ENCODE data around the gene RAB44. TPM values are rescaled to one million over a fixed set of nuclear protein-coding genes. Genes with fewer than 3 reads are reported as not detected.

The RAB44 gene
- total and polyA plus RNA-seq, 2 of the 13 experiments (the other 11 are each of a cell fraction or from before 2014, with no cell fraction given), result not detected

GRCh38 chr6:36666826-36667591 is 30.6 kb upstream of the RAB44 start (continued):
- TF ChIP-seq HIVEP1 (CRISPR knock-in tag; IDR thresholded peaks at IDR 0.05) (peak; percentile 90; the same call in 1 of the 2 replicates), ATAD3A (CRISPR knock-in tag; IDR thresholded peaks at IDR 0.05) (no peak), ATF6 (CRISPR knock-in tag; conservative IDR thresholded peaks at IDR 0.05) (no peak), DBP (CRISPR knock-in tag; IDR thresholded peaks at IDR 0.05; ENCODE audit: not compliant biosample characterization) (no peak), HMGA1 (CRISPR knock-in tag; conservative IDR thresholded peaks at IDR 0.05) (no peak), GTF3A (CRISPR knock-in tag; conservative IDR thresholded peaks at IDR 0.05) (no peak), ZNF367 (CRISPR knock-in tag; IDR thresholded peaks at IDR 0.05; ENCODE audit: borderline replicate concordance) (no peak), ZSCAN31 (CRISPR knock-in tag; IDR thresholded peaks at IDR 0.05; ENCODE audit: low read depth) (peak; percentile 62; the same call in 1 of the 2 replicates), ZNF543 (CRISPR knock-in tag; IDR thresholded peaks at IDR 0.05) (peak; percentile 82; the same call in 1 of the 2 replicates), ESRRA (CRISPR knock-in tag; IDR thresholded peaks at IDR 0.05; ENCODE audit: low read depth) (peak; percentile 76), HNRNPUL1 (IDR thresholded peaks at IDR 0.05; ENCODE audit: low read depth, low read length) (no peak), AKNA (CRISPR knock-in tag; IDR thresholded peaks at IDR 0.05; ENCODE audit: borderline replicate concordance) (no peak), HIC2 (CRISPR knock-in tag; IDR thresholded peaks at IDR 0.05; ENCODE audit: low read depth) (peak; percentile 84), FIP1L1 (IDR thresholded peaks at IDR 0.05; ENCODE audit: borderline replicate concordance, insufficient read depth, low read depth, low read length) (0 out of 2 replicates have a peak, but pooled peaks have one; percentile 41), ZNF782 (CRISPR knock-in tag; IDR thresholded peaks at IDR 0.05; ENCODE audit: borderline replicate concordance) (peak; percentile 37; the same call in 1 of the 2 replicates), KLF6 (CRISPR knock-in tag; IDR thresholded peaks at IDR 0.05) (peak; percentile 88)
- TF ChIP-seq, protein P1, sequence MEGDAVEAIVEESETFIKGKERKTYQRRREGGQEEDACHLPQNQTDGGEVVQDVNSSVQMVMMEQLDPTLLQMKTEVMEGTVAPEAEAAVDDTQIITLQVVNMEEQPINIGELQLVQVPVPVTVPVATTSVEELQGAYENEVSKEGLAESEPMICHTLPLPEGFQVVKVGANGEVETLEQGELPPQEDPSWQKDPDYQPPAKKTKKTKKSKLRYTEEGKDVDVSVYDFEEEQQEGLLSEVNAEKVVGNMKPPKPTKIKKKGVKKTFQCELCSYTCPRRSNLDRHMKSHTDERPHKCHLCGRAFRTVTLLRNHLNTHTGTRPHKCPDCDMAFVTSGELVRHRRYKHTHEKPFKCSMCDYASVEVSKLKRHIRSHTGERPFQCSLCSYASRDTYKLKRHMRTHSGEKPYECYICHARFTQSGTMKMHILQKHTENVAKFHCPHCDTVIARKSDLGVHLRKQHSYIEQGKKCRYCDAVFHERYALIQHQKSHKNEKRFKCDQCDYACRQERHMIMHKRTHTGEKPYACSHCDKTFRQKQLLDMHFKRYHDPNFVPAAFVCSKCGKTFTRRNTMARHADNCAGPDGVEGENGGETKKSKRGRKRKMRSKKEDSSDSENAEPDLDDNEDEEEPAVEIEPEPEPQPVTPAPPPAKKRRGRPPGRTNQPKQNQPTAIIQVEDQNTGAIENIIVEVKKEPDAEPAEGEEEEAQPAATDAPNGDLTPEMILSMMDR (CRISPR knock-in tag; IDR thresholded peaks at IDR 0.05), result peak; percentile 55
